Measurements from ENCODE around the gene MYO1B.

Gene MYO1B

GRCh38 chr2:191462370-191462769, 217.2 kb downstream of the MYO1B start:
- DNase-seq (ENCODE audit: low read depth): no peak

GRCh38 chr2:191463790-191464189, 218.6 kb downstream of the MYO1B start:
- no peak for DNase-seq (ENCODE audit: low read depth)

GRCh38 chr2:191465766-191466420, 220.7 kb downstream of the MYO1B start:
- no peak for DNase-seq (ENCODE audit: low read depth)

- DNase-seq (ENCODE audit: low read depth): no peak
These were observed 221.9 kb downstream of the MYO1B start for GRCh38 chr2:191467113-191467512.

GRCh38 chr2:191470306-191470705, 225.1 kb downstream of the MYO1B start:
- no peak for DNase-seq (ENCODE audit: low read depth)

GRCh38 chr2:191474464-191474863, 229.3 kb downstream of the MYO1B start:
- DNase-seq (ENCODE audit: low read depth): no peak
